HepG2 (cell line): ENCODE data around the gene JPH4. TPM values are rescaled to one million over a fixed set of nuclear protein-coding genes. Genes with fewer than 3 reads are reported as not detected.
A peak's percentile ranks its signal among the peaks of the same experiment; 100 is the strongest.

Experiments used
- CEBPB ChIP-seq: IDR thresholded peaks from 2 replicates; pipeline ENCODE4 v1.6.1; 2011; ENCODE audit warnings: low read depth, low read length, improper control_type of control experiment, borderline replicate concordance
- CENPX ChIP-seq: sonication (generic); formaldehyde crosslinking; IDR thresholded peaks from 2 replicates; pipeline ENCODE4 v1.9.0; 2021; ENCODE audit warnings: mild to moderate bottlenecking, missing genetic modification reagents, moderate library complexity
- EHMT2 ChIP-seq: fragments of 200-600 bp; sonication (generic); IDR thresholded peaks from 2 replicates; pipeline ENCODE4 v1.7.0; 2017; ENCODE audit warnings: antibody characterized with exemption, low read depth, low read length, borderline replicate concordance
- HNRNPUL1 ChIP-seq: fragments of 200-400 bp; formaldehyde crosslinking; IDR thresholded peaks from 2 replicates; pipeline ENCODE4 v1.6.1; 2017; ENCODE audit warnings: low read depth, mild to moderate bottlenecking, low read length, moderate library complexity
- HOXA5 ChIP-seq: sonication (generic); formaldehyde crosslinking; IDR thresholded peaks from 2 replicates; pipeline ENCODE4 v1.4.0; 2020; ENCODE audit warnings: missing genetic modification reagents
- KAT7 ChIP-seq: IDR thresholded peaks from 2 replicates; pipeline ENCODE4 v1.6.1; 2018; ENCODE audit warnings: borderline replicate concordance, missing compliant biosample characterization
- NAIF1 ChIP-seq: sonication (generic); formaldehyde crosslinking; IDR thresholded peaks from 2 replicates; pipeline ENCODE4 v1.5.0; 2020; ENCODE audit warnings: mild to moderate bottlenecking, missing genetic modification reagents, borderline replicate concordance
- NCOA2 ChIP-seq: sonication (generic); formaldehyde crosslinking; IDR thresholded peaks from 2 replicates; pipeline ENCODE4 v1.8.0; 2022; ENCODE audit warnings: inconsistent platforms
- NR1H2 ChIP-seq: sonication (generic); formaldehyde crosslinking; IDR thresholded peaks from 2 replicates; pipeline ENCODE4 v1.8.1; 2022; ENCODE audit warnings: low read depth, missing genetic modification reagents, borderline replicate concordance
- NR2F6 ChIP-seq, 2 experiments: IDR thresholded peaks; 2 replicates each; pipeline ENCODE4 v1.6.1; 2016; ENCODE audit warnings: antibody characterized with exemption in 1 of 2, mild to moderate bottlenecking in 1 of 2
- SMAD3 ChIP-seq: sonication (generic); formaldehyde crosslinking; IDR thresholded peaks from 2 replicates; pipeline ENCODE4 v1.4.0; 2020; ENCODE audit warnings: missing genetic modification reagents
- TEAD3 ChIP-seq: optimal IDR thresholded peaks from 2 replicates; pipeline ENCODE3; 2016; ENCODE audit warnings: borderline replicate concordance
- ZFYVE20 ChIP-seq: sonication (generic); formaldehyde crosslinking; IDR thresholded peaks from 2 replicates; pipeline ENCODE4 v1.8.0; 2023; ENCODE audit warnings: low read depth, mild to moderate bottlenecking, moderate library complexity, missing genetic modification reagents, borderline replicate concordance
- ZMYM2 ChIP-seq: sonication (generic); formaldehyde crosslinking; IDR thresholded peaks from 2 replicates; pipeline ENCODE4 v1.8.0; 2022; ENCODE audit warnings: mild to moderate bottlenecking, missing genetic modification reagents
- ZMYM4 ChIP-seq: sonication (generic); formaldehyde crosslinking; IDR thresholded peaks from 2 replicates; pipeline ENCODE4 v1.8.1; 2023; ENCODE audit warnings: mild to moderate bottlenecking, missing genetic modification reagents
- ZNF121 ChIP-seq: sonication (generic); formaldehyde crosslinking; IDR thresholded peaks from 2 replicates; pipeline ENCODE4 v1.5.0; 2020; ENCODE audit warnings: mild to moderate bottlenecking, missing genetic modification reagents
- ZNF180 ChIP-seq: sonication (generic); formaldehyde crosslinking; IDR thresholded peaks from 2 replicates; pipeline ENCODE4 v1.4.0; 2020; ENCODE audit warnings: low read depth, missing genetic modification reagents, borderline replicate concordance
- ZNF446 ChIP-seq: sonication (generic); formaldehyde crosslinking; IDR thresholded peaks from 2 replicates; pipeline ENCODE4 v1.5.0; 2020; ENCODE audit warnings: mild to moderate bottlenecking, missing genetic modification reagents
- ZNF460 ChIP-seq: sonication (generic); formaldehyde crosslinking; IDR thresholded peaks from 2 replicates; pipeline ENCODE4 v1.5.1; 2020; ENCODE audit warnings: missing genetic modification reagents, mild to moderate bottlenecking, borderline replicate concordance
- ZNF766 ChIP-seq: sonication (generic); formaldehyde crosslinking; IDR thresholded peaks from 2 replicates; pipeline ENCODE4 v1.5.0; 2020; ENCODE audit warnings: missing genetic modification reagents, borderline replicate concordance
- ZNF772 ChIP-seq: sonication (generic); formaldehyde crosslinking; IDR thresholded peaks from 2 replicates; pipeline ENCODE4 v1.5.0; 2020; ENCODE audit warnings: mild to moderate bottlenecking, missing genetic modification reagents
- ZNF788 ChIP-seq: sonication (generic); formaldehyde crosslinking; IDR thresholded peaks from 2 replicates; pipeline ENCODE4 v1.5.0; 2020; ENCODE audit warnings: mild to moderate bottlenecking, missing genetic modification reagents, borderline replicate concordance
- polyA plus RNA-seq, 8 experiments: library from polyadenylated mRNA; depleted of rRNA in 3 of 8; stranded (reverse) in 7 of 8; unstranded in 1 of 8; fragments of >200 nt; fragmentation: Illumina TruSeq in 4 of 8; extraction: Trizol in 4 of 8; gene quantifications; 2 replicates each; pipeline versions ENCODE4 v1.2.1 to v1.2.3, GENCODE V29; 2011 to 2016; ENCODE audit warnings: low read depth in 4 of 8, missing spikeins in 1 of 8, mixed read lengths in 1 of 8; ENCODE audit not compliant: insufficient read depth in 1 of 8
- total RNA-seq, 5 experiments: library from RNA; depleted of rRNA; stranded (reverse); fragments of >200 nt; fragmentation: Illumina TruSeq; extraction: Trizol; gene quantifications; 2 replicates each; pipeline ENCODE4 v1.2.3, GENCODE V29; 2016; ENCODE audit warnings: low read depth in 1 of 5
- TF ChIP-seq, protein P1 (sequence below): sonication (generic); formaldehyde crosslinking; IDR thresholded peaks from 2 replicates; pipeline ENCODE4 v1.4.0; 2020; ENCODE audit warnings: missing genetic modification reagents
- TF ChIP-seq, protein P2 (sequence below): IDR thresholded peaks from 2 replicates; pipeline ENCODE4 v1.6.1; 2016; ENCODE audit warnings: low read depth
- TF ChIP-seq, protein P3 (sequence below): sonication (generic); formaldehyde crosslinking; IDR thresholded peaks from 2 replicates; pipeline ENCODE4 v1.5.0; 2020; ENCODE audit warnings: missing genetic modification reagents

The JPH4 gene
- total and polyA plus RNA-seq, 2 of the 13 experiments (the other 11 are each of a cell fraction or from before 2014, with no cell fraction given) = 0.08 to 0.22 TPM

DNA sequence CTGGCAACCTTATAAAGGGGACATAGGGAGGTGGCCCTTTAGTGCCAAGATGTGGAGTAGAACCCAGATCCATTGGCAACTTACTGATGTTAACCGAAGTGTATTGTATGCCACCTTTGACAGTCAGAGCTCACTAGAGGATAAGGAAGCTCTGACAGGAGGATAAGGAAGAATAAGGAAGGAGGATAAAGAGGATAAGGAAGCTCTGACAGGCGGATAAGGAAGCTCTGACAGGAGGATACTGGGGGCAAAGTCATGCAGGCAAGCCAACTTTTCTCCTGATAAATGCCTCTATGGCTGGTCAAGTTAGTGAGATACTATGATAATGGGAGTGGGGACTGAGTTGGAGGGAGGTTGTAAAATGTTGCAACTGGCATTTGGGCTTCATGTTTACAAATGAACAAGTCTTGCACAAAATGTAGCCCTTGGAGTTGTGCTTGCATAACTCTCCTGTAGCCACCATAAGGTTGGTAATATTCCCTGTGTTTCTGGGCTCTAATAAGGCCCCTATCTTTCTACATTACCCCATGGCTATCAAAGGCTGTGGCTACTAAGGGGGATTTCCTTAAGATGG lies 39.9 kb upstream of the JPH4 start (continued):
- TF ChIP-seq EHMT2 (peak; percentile 76; the same call in 1 of the 2 replicates), HNRNPUL1 (no peak), NR1H2 (CRISPR knock-in tag) (0 out of 2 replicates have a peak, but pooled peaks have one; percentile 57), TEAD3 (peak; percentile 42), CENPX (CRISPR knock-in tag) (no peak), SMAD3 (CRISPR knock-in tag) (peak; percentile 55; the same call in 1 of the 2 replicates), HOXA5 (CRISPR knock-in tag) (peak; percentile 69; the same call in 1 of the 2 replicates), NCOA2 (CRISPR knock-in tag) (0 out of 2 replicates have a peak, but pooled peaks have one; percentile 17), ZNF788 (no peak), NR2F6 (IDR thresholded peaks at IDR 0.05) (no peak), NR2F6 (CRISPR knock-in tag; IDR thresholded peaks at IDR 0.05) (no peak), NAIF1 (CRISPR knock-in tag) (no peak), CEBPB (peak; percentile 96), ZNF460 (CRISPR knock-in tag) (no peak), ZNF180 (CRISPR knock-in tag) (no peak), ZNF766 (CRISPR knock-in tag) (no peak), ZNF772 (CRISPR knock-in tag) (no peak), ZMYM2 (CRISPR knock-in tag) (0 out of 2 replicates have a peak, but pooled peaks have one; percentile 23), KAT7 (0 out of 2 replicates have a peak, but pooled peaks have one; percentile 33), ZNF121 (peak; percentile 69; the same call in 1 of the 2 replicates), ZMYM4 (CRISPR knock-in tag) (peak; percentile 58; the same call in 1 of the 2 replicates), ZFYVE20 (CRISPR knock-in tag) (no peak), ZNF446 (CRISPR knock-in tag) (no peak)
- TF ChIP-seq, protein P1, sequence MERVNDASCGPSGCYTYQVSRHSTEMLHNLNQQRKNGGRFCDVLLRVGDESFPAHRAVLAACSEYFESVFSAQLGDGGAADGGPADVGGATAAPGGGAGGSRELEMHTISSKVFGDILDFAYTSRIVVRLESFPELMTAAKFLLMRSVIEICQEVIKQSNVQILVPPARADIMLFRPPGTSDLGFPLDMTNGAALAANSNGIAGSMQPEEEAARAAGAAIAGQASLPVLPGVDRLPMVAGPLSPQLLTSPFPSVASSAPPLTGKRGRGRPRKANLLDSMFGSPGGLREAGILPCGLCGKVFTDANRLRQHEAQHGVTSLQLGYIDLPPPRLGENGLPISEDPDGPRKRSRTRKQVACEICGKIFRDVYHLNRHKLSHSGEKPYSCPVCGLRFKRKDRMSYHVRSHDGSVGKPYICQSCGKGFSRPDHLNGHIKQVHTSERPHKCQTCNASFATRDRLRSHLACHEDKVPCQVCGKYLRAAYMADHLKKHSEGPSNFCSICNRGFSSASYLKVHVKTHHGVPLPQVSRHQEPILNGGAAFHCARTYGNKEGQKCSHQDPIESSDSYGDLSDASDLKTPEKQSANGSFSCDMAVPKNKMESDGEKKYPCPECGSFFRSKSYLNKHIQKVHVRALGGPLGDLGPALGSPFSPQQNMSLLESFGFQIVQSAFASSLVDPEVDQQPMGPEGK (CRISPR knock-in tag) = peak; percentile 48; the same call in 1 of the 2 replicates
- TF ChIP-seq, protein P2, sequence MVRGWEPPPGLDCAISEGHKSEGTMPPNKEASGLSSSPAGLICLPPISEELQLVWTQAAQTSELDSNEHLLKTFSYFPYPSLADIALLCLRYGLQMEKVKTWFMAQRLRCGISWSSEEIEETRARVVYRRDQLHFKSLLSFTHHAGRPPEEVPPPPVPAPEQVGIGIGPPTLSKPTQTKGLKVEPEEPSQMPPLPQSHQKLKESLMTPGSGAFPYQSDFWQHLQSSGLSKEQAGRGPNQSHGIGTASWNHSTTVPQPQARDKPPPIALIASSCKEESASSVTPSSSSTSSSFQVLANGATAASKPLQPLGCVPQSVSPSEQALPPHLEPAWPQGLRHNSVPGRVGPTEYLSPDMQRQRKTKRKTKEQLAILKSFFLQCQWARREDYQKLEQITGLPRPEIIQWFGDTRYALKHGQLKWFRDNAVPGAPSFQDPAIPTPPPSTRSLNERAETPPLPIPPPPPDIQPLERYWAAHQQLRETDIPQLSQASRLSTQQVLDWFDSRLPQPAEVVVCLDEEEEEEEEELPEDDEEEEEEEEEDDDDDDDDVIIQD (CRISPR knock-in tag) = 0 out of 2 replicates have a peak, but pooled peaks have one; percentile 5
- TF ChIP-seq, protein P3, sequence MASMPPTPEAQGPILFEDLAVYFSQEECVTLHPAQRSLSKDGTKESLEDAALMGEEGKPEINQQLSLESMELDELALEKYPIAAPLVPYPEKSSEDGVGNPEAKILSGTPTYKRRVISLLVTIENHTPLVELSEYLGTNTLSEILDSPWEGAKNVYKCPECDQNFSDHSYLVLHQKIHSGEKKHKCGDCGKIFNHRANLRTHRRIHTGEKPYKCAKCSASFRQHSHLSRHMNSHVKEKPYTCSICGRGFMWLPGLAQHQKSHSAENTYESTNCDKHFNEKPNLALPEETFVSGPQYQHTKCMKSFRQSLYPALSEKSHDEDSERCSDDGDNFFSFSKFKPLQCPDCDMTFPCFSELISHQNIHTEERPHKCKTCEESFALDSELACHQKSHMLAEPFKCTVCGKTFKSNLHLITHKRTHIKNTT (CRISPR knock-in tag) = no peak
